Upper lobe of right lung (tissue), 1 donor: ENCODE measurements around the gene ARHGAP31. TPM values are rescaled to one million over a fixed set of nuclear protein-coding genes. Genes with fewer than 3 reads are reported as not detected.

ENCODE experiments used
- ATAC-seq: fragments of 200-7000 bp; cut with Tn5 transposase; one replicate; pipeline ENCODE4 v1.9.1; 2020; ENCODE audit warnings: mild to moderate bottlenecking, moderate library complexity
- DNase-seq: peaks from one replicate; pipeline ENCODE4 v3.0.0-alpha.2; 2020
- H3K27ac ChIP-seq: fragments of 200-600 bp; one replicate; pipeline ENCODE4 v1.8.0; 2022
- H3K27me3 ChIP-seq: fragments of 200-600 bp; one replicate; pipeline ENCODE4 v1.8.0; 2022; ENCODE audit warnings: mild to moderate bottlenecking
- H3K36me3 ChIP-seq: fragments of 200-600 bp; one replicate; pipeline ENCODE4 v1.8.0; 2022
- H3K4me1 ChIP-seq: fragments of 200-600 bp; one replicate; pipeline ENCODE4 v1.8.0; 2022
- H3K4me3 ChIP-seq: fragments of 200-600 bp; one replicate; pipeline ENCODE4 v1.8.0; 2022; ENCODE audit warnings: mild to moderate bottlenecking
- H3K9me3 ChIP-seq: fragments of 200-600 bp; one replicate; pipeline ENCODE4 v1.8.0; 2022
- intact Hi-C: fragments of 100-400 bp; cut with DNase I; formaldehyde crosslinking; loops from one replicate; pipeline ENCODE4 v1.11.0; 2022
- total RNA-seq: library from RNA; stranded (reverse); fragmentation: NEBNext Ultra II Directional; extraction: Animal tissue kit (Norgen Biotek cat#: 25700); gene quantifications from one replicate; pipeline ENCODE4 v1.2.1, GENCODE V29; 2021
- TF ChIP-seq, protein P1 (sequence below): fragments of 200-600 bp; IDR thresholded peaks from one replicate; pipeline ENCODE4 v1.8.0; 2022; ENCODE audit warnings: antibody characterized with exemption
- donor health status: DM: no; HTN: yes; CAD: no; lungs with severe emphysema.

Gene ARHGAP31
- total RNA-seq, 1 donor from 2014 or later = 117 TPM

- no peaks in the 10 kb centered on the region for H3K4me1 ChIP-seq
- no peaks in the 10 kb centered on the region for H3K27me3 ChIP-seq
- TF ChIP-seq, protein P1, sequence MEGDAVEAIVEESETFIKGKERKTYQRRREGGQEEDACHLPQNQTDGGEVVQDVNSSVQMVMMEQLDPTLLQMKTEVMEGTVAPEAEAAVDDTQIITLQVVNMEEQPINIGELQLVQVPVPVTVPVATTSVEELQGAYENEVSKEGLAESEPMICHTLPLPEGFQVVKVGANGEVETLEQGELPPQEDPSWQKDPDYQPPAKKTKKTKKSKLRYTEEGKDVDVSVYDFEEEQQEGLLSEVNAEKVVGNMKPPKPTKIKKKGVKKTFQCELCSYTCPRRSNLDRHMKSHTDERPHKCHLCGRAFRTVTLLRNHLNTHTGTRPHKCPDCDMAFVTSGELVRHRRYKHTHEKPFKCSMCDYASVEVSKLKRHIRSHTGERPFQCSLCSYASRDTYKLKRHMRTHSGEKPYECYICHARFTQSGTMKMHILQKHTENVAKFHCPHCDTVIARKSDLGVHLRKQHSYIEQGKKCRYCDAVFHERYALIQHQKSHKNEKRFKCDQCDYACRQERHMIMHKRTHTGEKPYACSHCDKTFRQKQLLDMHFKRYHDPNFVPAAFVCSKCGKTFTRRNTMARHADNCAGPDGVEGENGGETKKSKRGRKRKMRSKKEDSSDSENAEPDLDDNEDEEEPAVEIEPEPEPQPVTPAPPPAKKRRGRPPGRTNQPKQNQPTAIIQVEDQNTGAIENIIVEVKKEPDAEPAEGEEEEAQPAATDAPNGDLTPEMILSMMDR = no peak
- ATAC-seq = no peak
- H3K4me3 ChIP-seq = no peak overlapping the region
- intact Hi-C loops = no loop called here
- no peaks in the 10 kb centered on the region for H3K9me3 ChIP-seq
- no peak overlapping the region for H3K27ac ChIP-seq
- peaks cover 93% of the 10 kb centered on the region for H3K36me3 ChIP-seq
- DNase-seq = no peak
These were observed 108.6 kb downstream of the ARHGAP31 start for GRCh38 chr3:119402791-119403190.

DNA sequence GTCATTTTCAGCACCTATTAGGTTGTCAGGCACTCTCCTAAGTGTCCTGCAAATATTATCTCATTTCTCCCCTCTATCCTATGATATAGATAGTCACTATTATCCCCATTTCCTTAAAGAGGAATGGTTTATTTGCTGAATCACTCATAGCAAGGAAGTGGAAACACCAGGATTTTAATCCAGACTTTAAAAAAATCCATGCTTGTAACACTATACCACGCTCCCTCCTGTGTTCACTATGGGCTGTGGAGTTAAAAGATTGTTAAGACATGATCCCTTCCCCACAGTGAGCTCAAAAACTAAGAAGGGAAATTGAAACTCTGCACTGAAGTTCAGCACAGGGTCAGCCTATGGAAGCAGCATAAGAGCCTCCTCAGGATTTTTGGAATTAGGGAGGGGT lies 109.0 kb downstream of the ARHGAP31 start:
- H3K27ac ChIP-seq = no peak overlapping the region
- no peak overlapping the region for H3K4me3 ChIP-seq
- intact Hi-C loops = no loop called here
- no peaks in the 10 kb centered on the region for H3K4me1 ChIP-seq
- TF ChIP-seq, protein P1 = no peak
- peaks cover 94% of the 10 kb centered on the region for H3K36me3 ChIP-seq
- H3K9me3 ChIP-seq = no peaks in the 10 kb centered on the region
- no peaks in the 10 kb centered on the region for H3K27me3 ChIP-seq
- ATAC-seq (no peak), DNase-seq (no peak)

DNA sequence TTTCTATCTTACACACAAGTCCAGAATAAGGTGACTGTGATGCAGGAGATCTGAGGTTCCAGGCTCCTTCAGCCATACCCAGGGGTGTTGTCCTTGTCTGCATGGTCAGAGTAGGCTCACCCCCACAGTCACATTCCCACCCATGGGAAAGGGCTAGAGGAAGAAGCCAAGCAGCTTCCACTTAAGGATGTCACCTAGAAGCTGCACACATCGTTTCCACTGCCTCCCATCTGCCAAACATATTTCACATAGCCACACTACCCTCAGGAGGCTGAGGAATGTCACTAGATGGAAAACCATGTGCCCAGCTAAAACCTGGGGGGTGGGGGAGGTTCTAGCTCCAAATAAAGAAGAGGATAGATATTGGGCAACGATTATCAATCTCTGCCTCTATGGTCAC lies 111.1 kb downstream of the ARHGAP31 start:
- intact Hi-C loops = no loop called here
- TF ChIP-seq, protein P1 = no peak
- no peak overlapping the region for H3K27ac ChIP-seq

GRCh38 chr3:119408243-119408950 lies 114.2 kb downstream of the ARHGAP31 start:
- intact Hi-C loops = no loop called here
- DNase-seq (no peak), ATAC-seq (no peak)
- TF ChIP-seq, protein P1 = no peak
- Histone ChIP-seq H3K9me3 (no peaks in the 10 kb centered on the region), H3K27me3 (no peaks in the 10 kb centered on the region), H3K36me3 (peaks cover 80% of the 10 kb centered on the region), H3K4me3 (no peak overlapping the region), H3K4me1 (no peaks in the 10 kb centered on the region), H3K27ac (no peak overlapping the region)

More for the DNA sequence above, 111.1 kb downstream of the ARHGAP31 start:
- no peaks in the 10 kb centered on the region for H3K9me3 ChIP-seq
- no peaks in the 10 kb centered on the region for H3K4me1 ChIP-seq
- ATAC-seq = no peak
- no peaks in the 10 kb centered on the region for H3K27me3 ChIP-seq
- no peak for DNase-seq
- H3K36me3 ChIP-seq = peaks cover 94% of the 10 kb centered on the region
- H3K4me3 ChIP-seq = no peak overlapping the region

DNA sequence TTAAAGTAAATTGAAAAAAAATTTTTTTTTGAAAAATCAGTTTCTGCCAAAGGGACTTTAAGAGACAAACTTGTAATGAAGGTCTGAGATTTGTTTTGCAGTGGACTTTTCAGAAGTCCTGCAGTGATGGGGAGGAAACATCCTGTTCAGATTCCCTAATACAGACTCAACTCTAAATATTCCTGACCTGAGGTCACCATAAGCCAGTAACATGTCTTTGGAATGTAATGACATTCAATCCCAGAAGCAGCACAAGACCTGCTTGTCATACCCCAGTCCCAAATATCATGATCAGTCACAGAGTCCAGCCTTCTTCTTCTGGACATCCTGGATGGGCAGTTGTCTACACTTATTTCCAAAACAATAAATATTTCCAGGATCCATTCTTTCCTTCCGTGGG lies 115.7 kb downstream of the ARHGAP31 start:
- H3K9me3 ChIP-seq = no peaks in the 10 kb centered on the region
- no peak overlapping the region for H3K4me3 ChIP-seq
- H3K36me3 ChIP-seq = peaks cover 82% of the 10 kb centered on the region
- intact Hi-C loops = no loop called here
- no peak for ATAC-seq
- H3K4me1 ChIP-seq = no peaks in the 10 kb centered on the region
- no peak overlapping the region for H3K27ac ChIP-seq
- TF ChIP-seq, protein P1 = no peak
- no peaks in the 10 kb centered on the region for H3K27me3 ChIP-seq
- no peak for DNase-seq
